ENCODE results near the gene FBXO38. TPM values are rescaled to one million over a fixed set of nuclear protein-coding genes. Genes with fewer than 3 reads are reported as not detected.

FBXO38 gene
- total and polyA plus RNA-seq, 2 of the 4 experiments (the other 2 are of a cell fraction), result 14.9 to 70.1 TPM

GRCh38 chr5:148466236-148466580 lies 82.5 kb downstream of the FBXO38 start:
- H2BK120ac ChIP-seq (ENCODE audit: low read depth, low read length), result no peak overlapping the region
- no peak overlapping the region for H3K4me2 ChIP-seq (ENCODE audit: low read depth, low read length)
- no peak overlapping the region for H2BK20ac ChIP-seq (ENCODE audit: low read depth, low read length)
- H3K4me3 ChIP-seq (ENCODE audit: insufficient read depth, low read depth, low read length), result no peak overlapping the region
- H2AFZ ChIP-seq (replicated peaks; ENCODE audit: low read length, poor library complexity), result no peak overlapping the region
- CTCF ChIA-PET, result no interaction called here
- no peak overlapping the region for H4K5ac ChIP-seq (ENCODE audit: low read depth, low read length)
- no peaks in the 10 kb centered on the region for H3K9me3 ChIP-seq (ENCODE audit: control insufficient read depth, insufficient read depth, low read length)
- in situ Hi-C loops (cut with MboI; ENCODE audit: low sequenced_read_pairs) (no loop called here), dilution Hi-C loops (cut with HindIII; ENCODE audit: low sequenced_read_pairs, unreplicated experiment) (no loop called here), intact Hi-C loops (cut with micrococcal nuclease) (no loop called here)
- no CpG with 5 or more reads among the region's 4 CpGs for WGBS, 2 experiments (ENCODE audit: extremely low coverage in 2 of 2, insufficient read length in 1 of 2)
- H3K36me3 ChIP-seq (ENCODE audit: control insufficient read depth, insufficient read depth, low read length), result no peaks in the 10 kb centered on the region
- BruUV-seq (replicated peaks), result no TSS peak
- DNase-seq (no peak), ATAC-seq (ENCODE audit: low read depth) (no peak)
- no peak overlapping the region for H4K91ac ChIP-seq (ENCODE audit: insufficient read depth, low read depth, low read length)
- no peaks in the 10 kb centered on the region for H4K20me1 ChIP-seq (ENCODE audit: insufficient read depth, low read length)
- H3K9ac ChIP-seq (ENCODE audit: low read depth, low read length), result no peak overlapping the region
- TF ChIP-seq SMC3 (IDR thresholded peaks at IDR 0.05; ENCODE audit: low read depth, low read length), result no peak
- no peak for TF ChIP-seq CTCF (conservative IDR thresholded peaks at IDR 0.05; ENCODE audit: low read depth, low read length)
- no peak for TF ChIP-seq RFX5 (IDR thresholded peaks at IDR 0.05; ENCODE audit: low read depth, low read length)
- TF ChIP-seq MAFK (IDR thresholded peaks at IDR 0.05; ENCODE audit: low read depth, low read length), result no peak
- TF ChIP-seq CEBPB (IDR thresholded peaks at IDR 0.05; ENCODE audit: low read depth, low read length), result no peak
- TF ChIP-seq MXI1 (IDR thresholded peaks at IDR 0.05; ENCODE audit: borderline replicate concordance, low read depth, low read length), result no peak
- no peak for TF ChIP-seq BHLHE40 (IDR thresholded peaks at IDR 0.05; ENCODE audit: low read depth, low read length)
- no peak for TF ChIP-seq ELK1 (IDR thresholded peaks at IDR 0.05; ENCODE audit: borderline replicate concordance, low read depth, low read length)
- TF ChIP-seq RCOR1 (IDR thresholded peaks at IDR 0.05; ENCODE audit: insufficient replicate concordance, low read length), result no peak
- TF ChIP-seq POLR2A (IDR thresholded peaks at IDR 0.05; ENCODE audit: low read depth, low read length), result no peak
- no peak for TF ChIP-seq USF2 (IDR thresholded peaks at IDR 0.05; ENCODE audit: low read depth, low read length)
- no peak for TF ChIP-seq CHD1 (IDR thresholded peaks at IDR 0.05; ENCODE audit: low read depth, low read length)
- no peak overlapping the region for H3K56ac ChIP-seq (ENCODE audit: extremely low read depth, insufficient read depth, low read length)
- H3K27me3 ChIP-seq (ENCODE audit: control insufficient read depth, insufficient read depth, low read length), result no peaks in the 10 kb centered on the region; the same call in 1 of the 2 replicates
- no peak overlapping the region for H2BK15ac ChIP-seq (ENCODE audit: low read depth, low read length)
- no peak overlapping the region for H3K27ac ChIP-seq (ENCODE audit: insufficient read depth, low read length)
- H2BK5ac ChIP-seq (ENCODE audit: low read depth, low read length, poor library complexity, severe bottlenecking), result no peak overlapping the region
- H3K18ac ChIP-seq (ENCODE audit: low read depth, low read length), result no peak overlapping the region
- H2AK5ac ChIP-seq (ENCODE audit: low read depth, low read length), result no peak overlapping the region
- H3K4me1 ChIP-seq (ENCODE audit: control insufficient read depth, insufficient read depth, low read length), result peaks cover 4% of the 10 kb centered on the region; the same call in 1 of the 2 replicates
- no peak overlapping the region for H2AK9ac ChIP-seq (replicated peaks; ENCODE audit: low read depth, low read length, poor library complexity)
- H3K4ac ChIP-seq (ENCODE audit: low read depth, low read length), result no peak overlapping the region
- H3K14ac ChIP-seq (replicated peaks; ENCODE audit: low read depth, low read length), result no peak overlapping the region
- POLR2A ChIA-PET (ENCODE audit: unreplicated experiment), result no interaction called here
- no peak overlapping the region for H4K8ac ChIP-seq (ENCODE audit: low read depth in 2 of 2, low read length in 2 of 2)
- H3K79me1 ChIP-seq (ENCODE audit: low read depth in 1 of 2, low read length in 2 of 2), result no peaks in the 10 kb centered on the region
- no peaks in the 10 kb centered on the region for H3K9me1 ChIP-seq (ENCODE audit: insufficient read depth, low read length)
- H3K23ac ChIP-seq (ENCODE audit: low read depth, low read length), result no peak overlapping the region

All from IMR-90 (cell line).